GM12878 (cell line): ENCODE data around the gene OPN1SW. TPM values are rescaled to one million over a fixed set of nuclear protein-coding genes. Genes with fewer than 3 reads are reported as not detected.

ENCODE experiments used
- ATAC-seq: fragments of 200-7000 bp; cut with Tn5 transposase; 3 replicates; pipeline ENCODE4 v1.9.1; 2020; ENCODE audit warnings: mild to moderate bottlenecking, moderate library complexity
- BruUV-seq: library from RNA; stranded (reverse); fragments of 400-500 nt; replicated peaks from 2 replicates; lab custom pipeline; 2021; lab: Mats Ljungman, UMichigan
- CTCF ChIA-PET: fragments of 300-600 bp; sonication (Branson Sonifier 250); formaldehyde crosslinking; extraction: SDS; loops from one replicate; lab custom pipeline; 2021; ENCODE audit warnings: inconsistent platforms; lab: Yijun Ruan, JAX
- POLR2A ChIA-PET: fragments of 350-600 bp; formaldehyde crosslinking; extraction: SDS; loops from one replicate; lab custom pipeline; 2021; ENCODE audit warnings: inconsistent platforms; lab: Charles Lee
- RAD21 ChIA-PET: fragments of 300-600 bp; sonication (Branson Sonifier 250); formaldehyde crosslinking; loops from one replicate; lab custom pipeline; 2023; ENCODE audit warnings: antibody characterized with exemption; ENCODE audit not compliant: unreplicated experiment; lab: Charles Lee
- SMC1A ChIA-PET: fragments of 300-600 bp; sonication (Branson Sonifier 250); formaldehyde crosslinking; loops from one replicate; lab custom pipeline; 2023; ENCODE audit not compliant: unreplicated experiment, uncharacterized antibody; lab: Charles Lee
- DNase-seq: peaks from one replicate; pipeline ENCODE4 v3.0.0-alpha.2; 2011; ENCODE audit warnings: low read depth, low spot score
- FAIRE-seq: peaks from 3 replicates; lab custom pipeline; 2011; peaks lifted over from hg19 to GRCh38; lab: Jason Lieb, UNC
- H2AFZ ChIP-seq: 2 replicates; pipeline ENCODE4 v1.6.0; 2011; ENCODE audit warnings: low read depth, low read length, control low read depth; ENCODE audit not compliant: control insufficient read depth
- H3K27ac ChIP-seq: 2 replicates; pipeline ENCODE4 v1.5.1; 2011; ENCODE audit warnings: control low read depth; ENCODE audit not compliant: control insufficient read depth, insufficient read depth
- H3K27me3 ChIP-seq, 2 experiments: replicated peaks in 1 of 2; 2 replicates each; pipeline versions ENCODE4 v1.6.0 to v1.6.1; 2011; ENCODE audit warnings: low read length in 1 of 2; ENCODE audit not compliant: control insufficient read depth in 2 of 2, insufficient read depth in 2 of 2
- H3K36me3 ChIP-seq, 2 experiments: 2 replicates each; pipeline ENCODE4 v1.5.1; 2011; ENCODE audit warnings: low read length in 1 of 2; ENCODE audit not compliant: control insufficient read depth in 2 of 2, insufficient read depth in 2 of 2
- H3K4me1 ChIP-seq: 2 replicates; pipeline ENCODE4 v1.6.1; 2011; ENCODE audit warnings: mild to moderate bottlenecking, low read length, moderate library complexity, mixed read lengths; ENCODE audit not compliant: control insufficient read depth, insufficient read depth
- H3K4me2 ChIP-seq: 2 replicates; pipeline ENCODE4 v1.6.0; 2011; ENCODE audit warnings: control low read depth; ENCODE audit not compliant: control insufficient read depth, insufficient read depth
- H3K4me3 ChIP-seq: fragments of 200-600 bp; sonication (generic); 2 replicates; pipeline ENCODE4 v1.5.1; 2016
- H3K79me2 ChIP-seq: 2 replicates; pipeline ENCODE4 v1.6.0; 2011; ENCODE audit warnings: low read length; ENCODE audit not compliant: control insufficient read depth, insufficient read depth
- H3K9ac ChIP-seq: 2 replicates; pipeline ENCODE4 v1.8.0; 2011; ENCODE audit warnings: low read length, control low read depth, mixed read lengths; ENCODE audit not compliant: control insufficient read depth, insufficient read depth
- H3K9me3 ChIP-seq: replicated peaks from 3 replicates; pipeline ENCODE4 v1.5.1; 2011; ENCODE audit warnings: mild to moderate bottlenecking, low read length; ENCODE audit not compliant: control insufficient read depth, insufficient read depth
- H4K20me1 ChIP-seq: 2 replicates; pipeline ENCODE4 v1.6.0; 2011; ENCODE audit not compliant: control insufficient read depth, insufficient read depth
- IRF4 ChIP-seq: IDR thresholded peaks from 2 replicates; pipeline ENCODE4 v1.6.1; 2011; ENCODE audit warnings: low read depth, low read length
- NR2C2 ChIP-seq: IDR thresholded peaks from 2 replicates; pipeline ENCODE4 v1.6.1; 2011; ENCODE audit warnings: borderline replicate concordance, low read depth; ENCODE audit not compliant: control insufficient read depth, insufficient read length
- RAD21 ChIP-seq: IDR thresholded peaks from 2 replicates; pipeline ENCODE4 v1.6.1; 2011; ENCODE audit warnings: mild to moderate bottlenecking, low read depth, low read length, moderate library complexity; ENCODE audit not compliant: insufficient read depth
- RCOR1 ChIP-seq: conservative IDR thresholded peaks from 2 replicates; pipeline ENCODE4 v1.6.1; 2012; ENCODE audit warnings: low read depth, low read length, improper control_type of control experiment
- TBL1XR1 ChIP-seq: IDR thresholded peaks from 2 replicates; pipeline ENCODE4 v1.6.1; 2012; ENCODE audit warnings: low read depth, low read length, improper control_type of control experiment
- WGBS: methylation state at CpG from one replicate; pipeline ENCODE4 v1.1.6; 2016; ENCODE audit warnings: low lambda C conversion rate; ENCODE audit not compliant: insufficient replicate concordance, insufficient coverage; ENCODE audit errors: missing lambda C conversion rate; 5-methylcytosine and 5-hydroxymethylcytosine counted together
- in situ Hi-C: fragments of 300-500 bp; cut with MboI; formaldehyde crosslinking; loops from 9 replicates; pipeline ENCODE4 v1.14.3; 2018; ENCODE audit warnings: mixed read lengths
- intact Hi-C: fragments of 100-400 bp; cut with micrococcal nuclease; formaldehyde crosslinking; loops from one replicate; pipeline ENCODE4 v1.14.2; 2022; ENCODE audit not compliant: unreplicated experiment
- polyA plus RNA-seq, 11 experiments: library from polyadenylated mRNA; depleted of rRNA in 4 of 11; unstranded in 6 of 11; stranded (reverse) in 5 of 11; fragments of >200 nt; fragmentation: Nextera tagmentation in 4 of 11; fragmentation: Illumina TruSeq in 1 of 11; extraction: Ambion mirVana in 4 of 11; extraction: Trizol in 1 of 11; gene quantifications; 1 replicate in 1 of 11; 2 replicates in 10 of 11; pipeline versions ENCODE4 v1.2.1 to v1.2.3, GENCODE V29; 2011 to 2016; ENCODE audit warnings: inconsistent platforms in 2 of 11, missing spikeins in 2 of 11, low read depth in 1 of 11
- total RNA-seq, 4 experiments: library from RNA; depleted of rRNA in 3 of 4; stranded (reverse); fragments of >200 nt in 3 of 4; fragmentation: Illumina TruSeq in 1 of 4; extraction: Trizol in 1 of 4; gene quantifications; 2 replicates each; pipeline versions ENCODE4 v1.2.1 to v1.2.3, GENCODE V29; 2013 to 2021

Gene OPN1SW
- total and polyA plus RNA-seq, 10 of the 15 experiments (the other 5 are each of a cell fraction or from before 2014, with no cell fraction given): 0.11 to 0.35 (median 0.19) TPM; not detected in 6

DNA sequence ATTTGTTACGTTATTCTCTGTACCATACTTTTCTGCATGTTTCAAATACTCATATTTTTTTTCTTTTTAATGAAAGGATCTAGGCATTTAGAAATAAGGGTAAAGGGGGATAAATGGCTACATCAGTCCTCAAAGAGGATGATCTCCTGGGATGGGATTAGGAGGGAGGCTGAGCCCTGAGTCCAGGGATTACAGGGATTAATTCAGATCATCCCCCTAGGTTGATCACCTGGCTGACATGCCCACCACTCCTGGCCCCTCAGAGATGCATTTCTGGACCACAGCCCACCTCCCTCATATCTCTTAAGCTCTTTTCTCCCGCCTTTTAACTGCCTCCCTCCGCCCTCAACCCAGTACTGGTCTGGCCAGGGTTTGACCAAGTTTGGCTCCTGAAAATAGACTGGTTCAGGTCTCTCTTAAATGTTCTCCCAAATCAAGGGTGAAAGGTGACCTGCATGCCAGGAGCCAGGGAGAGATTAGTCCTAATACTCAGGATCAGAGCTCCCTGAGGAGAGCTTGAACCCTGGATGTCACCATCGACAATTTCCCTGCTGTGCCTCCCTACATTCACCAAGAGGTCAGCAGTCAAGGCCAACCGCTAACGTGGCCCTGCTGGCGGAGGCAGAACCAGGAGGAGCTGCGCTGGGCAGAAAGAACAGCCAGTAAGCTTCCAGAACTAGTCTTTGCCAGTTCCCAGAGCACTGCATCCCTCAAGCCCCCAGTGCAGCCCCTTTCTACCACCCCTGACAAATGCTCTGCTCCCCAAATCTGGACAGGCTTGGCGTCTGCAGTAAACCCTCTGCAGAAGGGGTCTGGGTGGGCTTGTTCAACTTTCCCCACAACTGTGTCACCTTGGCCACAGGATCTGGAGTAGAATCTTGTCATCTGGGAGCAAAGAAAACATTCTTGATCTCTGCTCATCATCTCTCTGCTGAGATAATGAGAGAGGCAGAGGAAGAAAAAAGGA, 13.1 kb upstream of the OPN1SW start:
- H3K4me2 ChIP-seq: no peak overlapping the region
- in situ Hi-C loops: no loop called here
- no peak for TF ChIP-seq TBL1XR1
- no peak for TF ChIP-seq RAD21
- TF ChIP-seq RCOR1: no peak
- TF ChIP-seq, all 136 proteins: peak for 0
- H3K9me3 ChIP-seq: no peaks in the 10 kb centered on the region
- ChIA-PET CTCF (interaction anchor here (1.3 kb wide), 1 partner anchor 95 kb away, joined by 3 read pairs; no protein-coding TSS in a partner anchor), POLR2A (no interaction called here), RAD21 (no interaction called here), SMC1A (interaction anchor here (0.8 kb wide), 1 partner anchor 16 kb away, joined by 3 read pairs; no protein-coding TSS in a partner anchor)
- no peaks in the 10 kb centered on the region for H3K79me2 ChIP-seq
- H3K4me1 ChIP-seq: peaks cover 3% of the 10 kb centered on the region; the same call in 1 of the 2 replicates
- intact Hi-C loops: no loop called here
- no peak overlapping the region for H3K9ac ChIP-seq
- 77% methylated on average over 9 of the region's 9 CpGs for WGBS
- no peak overlapping the region for H3K27ac ChIP-seq
- H3K4me3 ChIP-seq: no peak overlapping the region
- no peak for DNase-seq
- no peak overlapping the region for H2AFZ ChIP-seq
- FAIRE-seq: no peak
- BruUV-seq: no TSS peak
- ATAC-seq: no peak
- H3K27me3 ChIP-seq: peaks cover 2% of the 10 kb centered on the region in 2 experiments; a peak in 3 of 4 replicates
- H3K36me3 ChIP-seq: no peaks in the 10 kb centered on the region
- H4K20me1 ChIP-seq: no peaks in the 10 kb centered on the region

DNA sequence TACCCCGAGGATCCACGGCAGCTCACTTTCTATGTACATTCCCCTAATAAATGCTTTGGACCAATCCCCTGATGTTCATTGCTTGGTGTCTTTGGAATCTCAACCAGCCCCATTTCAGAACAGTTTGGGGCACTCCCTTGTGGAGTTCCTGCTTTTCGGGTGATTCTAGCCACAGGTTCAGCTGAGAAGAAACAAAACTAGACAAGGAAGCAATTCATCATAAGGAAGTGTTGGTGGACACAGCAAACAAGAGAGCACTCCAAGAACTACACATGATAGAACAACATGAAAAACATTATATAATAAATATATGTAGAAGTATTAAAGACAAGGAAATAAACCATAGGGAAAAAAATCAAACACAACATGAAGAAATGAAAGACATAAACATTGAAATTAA, 10.1 kb upstream of the OPN1SW start:
- POLR2A ChIA-PET: no interaction called here
- no peak overlapping the region for H3K27ac ChIP-seq
- H3K9me3 ChIP-seq: no peaks in the 10 kb centered on the region
- DNase-seq (no peak), ATAC-seq (no peak), FAIRE-seq (no peak)
- SMC1A ChIA-PET: interaction anchor here (0.6 to 1.0 kb wide), 3 partner anchors 46 to 85 kb away, joined by 3 read pairs; partner anchors contain the start of genes ATP6V1F and CALU
- in situ Hi-C loops: no loop called here
- TF ChIP-seq IRF4: no peak
- no peak for TF ChIP-seq NR2C2
- no peaks in the 10 kb centered on the region for H3K36me3 ChIP-seq
- H3K9ac ChIP-seq: no peak overlapping the region
- 64% methylated on average over 3 of the region's 3 CpGs for WGBS
- H2AFZ ChIP-seq: no peak overlapping the region
- no peaks in the 10 kb centered on the region for H4K20me1 ChIP-seq
- CTCF ChIA-PET: interaction anchor here (1.6 kb wide), 1 partner anchor 399 kb away, joined by 3 read pairs; no protein-coding TSS in a partner anchor
- no peak overlapping the region for H3K4me3 ChIP-seq
- peaks cover 2% of the 10 kb centered on the region in 2 experiments; a peak in 3 of 4 replicates for H3K27me3 ChIP-seq
- RAD21 ChIA-PET: no interaction called here
- H3K4me2 ChIP-seq: no peak overlapping the region
- H3K4me1 ChIP-seq: peaks cover 3% of the 10 kb centered on the region; the same call in 1 of the 2 replicates
- intact Hi-C loops: no loop called here
- no TSS peak for BruUV-seq
- H3K79me2 ChIP-seq: no peaks in the 10 kb centered on the region
